A549 (cell line): Measurements from ENCODE around the gene CENPF. TPM values are rescaled to one million over a fixed set of nuclear protein-coding genes. Genes with fewer than 3 reads are reported as not detected.

Experiments used
- ATAC-seq, 2 experiments: fragments of 200-7000 bp in 1 of 2; fragments of >200 bp in 1 of 2; cut with Nextera tagmentation in 1 of 2; cut with Tn5 transposase in 1 of 2; 3 replicates each; pipeline versions ENCODE4 v1.8.0 to v1.9.1; 2018 to 2020; ENCODE audit warnings: mild to moderate bottlenecking in 1 of 2, moderate library complexity in 1 of 2
- CTCF ChIA-PET: fragments of 300-600 bp; sonication (Branson Sonifier 250); formaldehyde crosslinking; extraction: SDS; loops from one replicate; lab custom pipeline; 2021; ENCODE audit warnings: antibody characterized with exemption, inconsistent platforms; lab: Yijun Ruan, JAX
- POLR2A ChIA-PET: fragments of 350-600 bp; formaldehyde crosslinking; extraction: SDS; loops from one replicate; lab custom pipeline; 2021; ENCODE audit warnings: antibody characterized with exemption, inconsistent platforms; lab: Yijun Ruan, JAX
- DNase-seq, 2 experiments: peaks; one replicate each; pipeline versions ENCODE4 v3.0.0 to v3.0.0-alpha.2; 2011 to 2016; ENCODE audit warnings: low read depth in 1 of 2, low spot score in 1 of 2
- FAIRE-seq: peaks from 2 replicates; lab custom pipeline; 2011; peaks lifted over from hg19 to GRCh38; lab: Jason Lieb, UNC
- H3K27ac ChIP-seq, 2 experiments: fragments of >200 bp; sonication (Bioruptor Twin); formaldehyde crosslinking; 3 replicates each; pipeline ENCODE4 v1.5.1; 2016 to 2017
- H3K4me1 ChIP-seq: fragments of >200 bp; sonication (Bioruptor Twin); formaldehyde crosslinking; 3 replicates; pipeline ENCODE4 v1.6.1; 2016
- H3K4me2 ChIP-seq: fragments of >200 bp; sonication (Bioruptor Twin); formaldehyde crosslinking; 3 replicates; pipeline ENCODE4 v1.6.1; 2016
- H3K4me3 ChIP-seq: fragments of >200 bp; sonication (Bioruptor Twin); formaldehyde crosslinking; 3 replicates; pipeline ENCODE4 v1.5.1; 2016
- H3K9me3 ChIP-seq: fragments of >200 bp; sonication (Bioruptor Twin); formaldehyde crosslinking; 3 replicates; pipeline ENCODE4 v1.6.1; 2016
- BHLHE40 ChIP-seq: IDR thresholded peaks from 2 replicates; pipeline ENCODE4 v1.6.1; 2012; ENCODE audit warnings: low read depth, low read length, inconsistent platforms
- CBX2 ChIP-seq: fragments of 200-600 bp; sonication (generic); IDR thresholded peaks from 2 replicates; pipeline ENCODE4 v1.6.1; 2016; ENCODE audit warnings: low read depth, mild to moderate bottlenecking, borderline replicate concordance
- CEBPB ChIP-seq, 2 experiments: fragments of >200 bp in 1 of 2; sonication (Bioruptor Twin) in 1 of 2; formaldehyde crosslinking in 1 of 2; IDR thresholded peaks; 2 replicates each; pipeline ENCODE4 v1.6.1; 2012 to 2016
- EHF ChIP-seq: fragments of 250-450 bp; sonication (Bioruptor Pico); IDR thresholded peaks from 2 replicates; pipeline ENCODE4 v1.5.0; 2020; ENCODE audit warnings: mild to moderate bottlenecking
- ESRRA ChIP-seq: fragments of 150-350 bp; IDR thresholded peaks from 2 replicates; pipeline ENCODE4 v1.6.1; 2014; ENCODE audit warnings: mild to moderate bottlenecking, low read length, borderline replicate concordance
- FOSB ChIP-seq: fragments of 250-450 bp; sonication (Bioruptor Pico); IDR thresholded peaks from 2 replicates; pipeline ENCODE4 v1.5.0; 2020; ENCODE audit warnings: mild to moderate bottlenecking, moderate library complexity
- FOSL2 ChIP-seq, 2 experiments: fragments of 450-650 bp in 1 of 2; fragments of >200 bp in 1 of 2; sonication (Bioruptor Twin) in 1 of 2; formaldehyde crosslinking; IDR thresholded peaks; 2 replicates each; pipeline versions ENCODE4 v1.5.0 to v1.6.1; 2016 to 2020; ENCODE audit warnings: mild to moderate bottlenecking in 1 of 2, moderate library complexity in 1 of 2
- GATA3 ChIP-seq: IDR thresholded peaks from 2 replicates; pipeline ENCODE4 v1.6.1; 2012; ENCODE audit warnings: borderline replicate concordance
- HDAC2 ChIP-seq: fragments of 200-600 bp; sonication (generic); IDR thresholded peaks from 2 replicates; pipeline ENCODE4 v1.6.1; 2016
- HEYL ChIP-seq: fragments of 250-450 bp; sonication (Bioruptor Pico); IDR thresholded peaks from 2 replicates; pipeline ENCODE4 v1.8.0; 2021; ENCODE audit warnings: mild to moderate bottlenecking, moderate library complexity
- HOXB5 ChIP-seq: fragments of 250-450 bp; sonication (Bioruptor Pico); IDR thresholded peaks from 2 replicates; pipeline ENCODE4 v1.5.0; 2020; ENCODE audit warnings: mild to moderate bottlenecking, moderate library complexity
- KDM1A ChIP-seq: fragments of 200-600 bp; sonication (generic); IDR thresholded peaks from 2 replicates; pipeline ENCODE4 v1.6.1; 2016; ENCODE audit warnings: low read depth, mild to moderate bottlenecking
- MAFK ChIP-seq: fragments of 450-650 bp; IDR thresholded peaks from 2 replicates; pipeline ENCODE4 v1.6.1; 2014; ENCODE audit not compliant: partially characterized antibody
- NFE2L2 ChIP-seq: fragments of 150-350 bp; conservative IDR thresholded peaks from 2 replicates; pipeline ENCODE4 v1.6.1; 2014; ENCODE audit warnings: low read length
- NPAS2 ChIP-seq: fragments of 250-450 bp; sonication (Bioruptor Pico); IDR thresholded peaks from 2 replicates; pipeline ENCODE4 v1.8.0; 2022; ENCODE audit warnings: mild to moderate bottlenecking, moderate library complexity, borderline replicate concordance
- NR3C1 ChIP-seq: fragments of >200 bp; sonication (Bioruptor Twin); formaldehyde crosslinking; IDR thresholded peaks from 3 replicates; pipeline ENCODE4 v1.6.1; 2017
- PHF8 ChIP-seq: fragments of 200-600 bp; sonication (generic); IDR thresholded peaks from 2 replicates; pipeline ENCODE4 v1.6.1; 2016; ENCODE audit warnings: low read depth, mild to moderate bottlenecking, antibody characterized with exemption, moderate library complexity, borderline replicate concordance
- POLR2AphosphoS2 ChIP-seq: conservative IDR thresholded peaks from 2 replicates; pipeline ENCODE4 v1.6.1; 2012; ENCODE audit warnings: low read length, improper control_type of control experiment, inconsistent platforms
- RCOR1 ChIP-seq: fragments of 150-350 bp; IDR thresholded peaks from 2 replicates; pipeline ENCODE4 v1.6.1; 2014; ENCODE audit warnings: antibody characterized with exemption, low read length, low read depth
- RFX5 ChIP-seq: fragments of 450-650 bp; IDR thresholded peaks from 2 replicates; pipeline ENCODE4 v1.7.1; 2014; ENCODE audit warnings: antibody characterized with exemption, mild to moderate bottlenecking, moderate library complexity
- SMC3 ChIP-seq: fragments of >200 bp; sonication (Bioruptor Twin); formaldehyde crosslinking; IDR thresholded peaks from 3 replicates; pipeline ENCODE4 v1.6.1; 2018; ENCODE audit warnings: inconsistent platforms
- SREBF2 ChIP-seq: fragments of 450-650 bp; IDR thresholded peaks from 2 replicates; pipeline ENCODE4 v1.6.1; 2014; ENCODE audit warnings: mild to moderate bottlenecking, moderate library complexity
- ZC3H11A ChIP-seq: fragments of 450-650 bp; IDR thresholded peaks from 2 replicates; pipeline ENCODE4 v1.6.1; 2014; ENCODE audit warnings: antibody characterized with exemption, mild to moderate bottlenecking
- ZNF302 ChIP-seq: fragments of 250-450 bp; sonication (Bioruptor Pico); IDR thresholded peaks from 2 replicates; pipeline ENCODE4 v1.9.0; 2021; ENCODE audit warnings: inconsistent platforms, mild to moderate bottlenecking, moderate library complexity
- ZSCAN20 ChIP-seq: fragments of 250-450 bp; sonication (Bioruptor Pico); IDR thresholded peaks from 2 replicates; pipeline ENCODE4 v1.8.0; 2022; ENCODE audit warnings: mild to moderate bottlenecking, moderate library complexity
- WGBS: methylation state at CpG from one replicate; pipeline ENCODE4 v1.1.6; 2017; ENCODE audit errors: missing lambda C conversion rate; 5-methylcytosine and 5-hydroxymethylcytosine counted together
- polyA plus RNA-seq, 4 experiments: library from polyadenylated mRNA; depleted of rRNA in 3 of 4; stranded (reverse); fragments of >200 nt; fragmentation: RNase III in 1 of 4; extraction: RNeasy Plus Mini Kit Qiagen cat#74134 plus additional on column Dnase treatment in 1 of 4; gene quantifications; 2 replicates in 3 of 4; 3 replicates in 1 of 4; pipeline ENCODE4 v1.2.3, GENCODE V29; 2011 to 2017
- TF ChIP-seq, protein P1 (sequence below): fragments of >200 bp; sonication (Bioruptor Twin); formaldehyde crosslinking; IDR thresholded peaks from 2 replicates; pipeline ENCODE4 v1.6.1; 2016
- TF ChIP-seq, protein P2 (sequence below): fragments of >200 bp; sonication (Bioruptor Twin); formaldehyde crosslinking; IDR thresholded peaks from 3 replicates; pipeline ENCODE4 v1.5.1; 2016
- TF ChIP-seq, protein P3 (sequence below): fragments of 250-450 bp; sonication (Bioruptor Pico); IDR thresholded peaks from 2 replicates; pipeline ENCODE4 v1.5.0; 2020; ENCODE audit warnings: low read depth, mild to moderate bottlenecking, moderate library complexity
- TF ChIP-seq, protein P4 (sequence below): IDR thresholded peaks from 2 replicates; pipeline ENCODE4 v1.6.1; 2012
- TF ChIP-seq, protein P5 (sequence below): fragments of >200 bp; sonication (Bioruptor Twin); formaldehyde crosslinking; IDR thresholded peaks from 3 replicates; pipeline ENCODE4 v1.6.1; 2016
- TF ChIP-seq, protein P6 (sequence below): fragments of 250-450 bp; sonication (Bioruptor Pico); IDR thresholded peaks from 2 replicates; pipeline ENCODE4 v1.5.0; 2021; ENCODE audit warnings: mild to moderate bottlenecking, moderate library complexity, borderline replicate concordance

Gene CENPF
- polyA plus RNA-seq, 2 of the 4 experiments (the other 2 are of a cell fraction), result 53.0 to 70.6 TPM

DNA sequence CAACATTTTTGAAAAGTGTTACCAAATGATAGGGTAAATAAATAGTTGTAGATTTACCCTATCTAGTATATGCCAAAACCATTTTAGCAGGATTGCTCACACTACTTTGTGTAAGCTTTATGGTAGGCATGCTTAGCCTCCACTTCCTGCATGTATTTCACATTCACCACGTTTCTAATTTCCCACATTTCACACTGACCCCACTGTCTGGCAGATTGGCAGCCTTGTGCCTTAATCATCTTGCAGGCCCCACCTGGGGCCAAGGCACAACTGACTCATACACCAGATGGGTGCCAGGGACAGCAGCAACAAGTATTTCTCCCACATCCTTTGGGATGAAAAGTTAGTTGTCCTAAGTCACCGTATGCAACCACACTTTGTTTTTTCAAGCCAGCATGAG lies 21.2 kb upstream of the CENPF start (continued):
- TF ChIP-seq, protein P1, sequence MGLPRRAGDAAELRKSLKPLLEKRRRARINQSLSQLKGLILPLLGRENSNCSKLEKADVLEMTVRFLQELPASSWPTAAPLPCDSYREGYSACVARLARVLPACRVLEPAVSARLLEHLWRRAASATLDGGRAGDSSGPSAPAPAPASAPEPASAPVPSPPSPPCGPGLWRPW, result no peak
- no peak for TF ChIP-seq ZC3H11A
- TF ChIP-seq, protein P2, sequence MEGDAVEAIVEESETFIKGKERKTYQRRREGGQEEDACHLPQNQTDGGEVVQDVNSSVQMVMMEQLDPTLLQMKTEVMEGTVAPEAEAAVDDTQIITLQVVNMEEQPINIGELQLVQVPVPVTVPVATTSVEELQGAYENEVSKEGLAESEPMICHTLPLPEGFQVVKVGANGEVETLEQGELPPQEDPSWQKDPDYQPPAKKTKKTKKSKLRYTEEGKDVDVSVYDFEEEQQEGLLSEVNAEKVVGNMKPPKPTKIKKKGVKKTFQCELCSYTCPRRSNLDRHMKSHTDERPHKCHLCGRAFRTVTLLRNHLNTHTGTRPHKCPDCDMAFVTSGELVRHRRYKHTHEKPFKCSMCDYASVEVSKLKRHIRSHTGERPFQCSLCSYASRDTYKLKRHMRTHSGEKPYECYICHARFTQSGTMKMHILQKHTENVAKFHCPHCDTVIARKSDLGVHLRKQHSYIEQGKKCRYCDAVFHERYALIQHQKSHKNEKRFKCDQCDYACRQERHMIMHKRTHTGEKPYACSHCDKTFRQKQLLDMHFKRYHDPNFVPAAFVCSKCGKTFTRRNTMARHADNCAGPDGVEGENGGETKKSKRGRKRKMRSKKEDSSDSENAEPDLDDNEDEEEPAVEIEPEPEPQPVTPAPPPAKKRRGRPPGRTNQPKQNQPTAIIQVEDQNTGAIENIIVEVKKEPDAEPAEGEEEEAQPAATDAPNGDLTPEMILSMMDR, result no peak
- no peak for TF ChIP-seq SREBF2
- TF ChIP-seq SMC3, result no peak; the same call in 2 of the 3 replicates
- TF ChIP-seq RFX5, result no peak
- no peak for TF ChIP-seq HDAC2
- TF ChIP-seq MAFK, result no peak
- TF ChIP-seq FOSB (CRISPR knock-in tag), result no peak
- TF ChIP-seq, protein P3, sequence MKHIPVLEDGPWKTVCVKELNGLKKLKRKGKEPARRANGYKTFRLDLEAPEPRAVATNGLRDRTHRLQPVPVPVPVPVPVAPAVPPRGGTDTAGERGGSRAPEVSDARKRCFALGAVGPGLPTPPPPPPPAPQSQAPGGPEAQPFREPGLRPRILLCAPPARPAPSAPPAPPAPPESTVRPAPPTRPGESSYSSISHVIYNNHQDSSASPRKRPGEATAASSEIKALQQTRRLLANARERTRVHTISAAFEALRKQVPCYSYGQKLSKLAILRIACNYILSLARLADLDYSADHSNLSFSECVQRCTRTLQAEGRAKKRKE (CRISPR knock-in tag), result no peak
- TF ChIP-seq, protein P4, sequence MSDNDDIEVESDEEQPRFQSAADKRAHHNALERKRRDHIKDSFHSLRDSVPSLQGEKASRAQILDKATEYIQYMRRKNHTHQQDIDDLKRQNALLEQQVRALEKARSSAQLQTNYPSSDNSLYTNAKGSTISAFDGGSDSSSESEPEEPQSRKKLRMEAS, result peak; percentile 85
- no peak for TF ChIP-seq BHLHE40
- TF ChIP-seq CEBPB (IDR thresholded peaks at IDR 0.05), result no peak; a peak in 1 of 4 replicates
- peak; percentile 43; the same call in 1 of the 2 replicates for TF ChIP-seq GATA3
- TF ChIP-seq FOSL2 (IDR thresholded peaks at IDR 0.05), result peak; percentile 39; the same call in 1 of the 2 replicates
- peak; percentile 43 for TF ChIP-seq FOSL2 (CRISPR knock-in tag; IDR thresholded peaks at IDR 0.05)
- TF ChIP-seq NFE2L2, result no peak
- TF ChIP-seq HEYL (CRISPR knock-in tag), result no peak
- TF ChIP-seq KDM1A, result no peak
- TF ChIP-seq, protein P5, sequence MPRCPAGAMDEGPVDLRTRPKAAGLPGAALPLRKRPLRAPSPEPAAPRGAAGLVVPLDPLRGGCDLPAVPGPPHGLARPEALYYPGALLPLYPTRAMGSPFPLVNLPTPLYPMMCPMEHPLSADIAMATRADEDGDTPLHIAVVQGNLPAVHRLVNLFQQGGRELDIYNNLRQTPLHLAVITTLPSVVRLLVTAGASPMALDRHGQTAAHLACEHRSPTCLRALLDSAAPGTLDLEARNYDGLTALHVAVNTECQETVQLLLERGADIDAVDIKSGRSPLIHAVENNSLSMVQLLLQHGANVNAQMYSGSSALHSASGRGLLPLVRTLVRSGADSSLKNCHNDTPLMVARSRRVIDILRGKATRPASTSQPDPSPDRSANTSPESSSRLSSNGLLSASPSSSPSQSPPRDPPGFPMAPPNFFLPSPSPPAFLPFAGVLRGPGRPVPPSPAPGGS, result no peak

DNA sequence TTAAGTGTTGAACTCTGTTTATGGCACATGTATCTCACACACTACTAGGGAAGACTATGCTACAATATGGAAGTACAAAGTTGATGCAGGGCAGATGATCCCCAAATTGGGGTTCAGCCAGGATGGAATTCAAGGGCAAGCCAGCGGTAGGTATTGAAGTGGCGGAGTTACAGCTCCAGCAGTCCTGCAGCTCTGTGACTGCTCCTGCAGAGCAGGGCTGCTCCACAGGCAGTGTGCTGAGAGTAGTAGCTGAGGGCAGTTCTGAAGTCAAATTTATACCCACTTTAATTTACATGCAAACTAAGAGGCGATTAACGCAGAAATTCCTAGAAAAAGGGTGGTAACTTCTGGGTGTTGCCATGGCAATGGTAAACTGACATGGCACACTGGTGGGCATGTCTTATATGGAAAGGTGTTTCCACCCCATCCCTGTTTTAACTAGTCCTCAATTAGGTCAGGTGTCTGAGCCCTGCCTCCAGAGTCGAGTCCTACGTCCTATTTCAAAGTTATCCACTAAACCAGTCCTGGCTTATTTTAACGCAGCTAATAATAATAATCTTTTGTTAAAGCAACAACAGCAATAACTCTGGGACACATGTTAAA lies 20.6 kb upstream of the CENPF start:
- ATAC-seq (peak; percentile 51 to 54; a peak in 5 of 6 replicates), DNase-seq (no peak), FAIRE-seq (no peak)
- peak overlapping the region; percentile 57 for H3K4me2 ChIP-seq
- WGBS, result 69% methylated on average over 7 of the region's 7 CpGs
- peak overlapping the region; percentile 37 to 64 for H3K27ac ChIP-seq
- no peaks in the 10 kb centered on the region; the same call in 2 of the 3 replicates for H3K9me3 ChIP-seq
- POLR2A ChIA-PET, result interaction anchor here (0.8 to 2.7 kb wide), 2 partner anchors 30 to 985 kb away, joined by 3 to 14 read pairs; partner anchors contain the start of genes KCTD3 and PTPN14
- H3K4me1 ChIP-seq, result peaks cover 38% of the 10 kb centered on the region
- no peak overlapping the region for H3K4me3 ChIP-seq
- CTCF ChIA-PET, result interaction anchor here (0.5 to 26.0 kb wide), 9 partner anchors 13 to 320 kb away, joined by 3 to 515 read pairs (median 4); partner anchors contain the start of gene PTPN14
- TF ChIP-seq ZNF302 (CRISPR knock-in tag) (no peak), ESRRA (no peak), NPAS2 (CRISPR knock-in tag) (no peak), EHF (CRISPR knock-in tag) (no peak), CBX2 (no peak), HDAC2 (no peak), PHF8 (no peak), RCOR1 (no peak), GATA3 (no peak), ZSCAN20 (CRISPR knock-in tag) (no peak), HOXB5 (CRISPR knock-in tag) (no peak), POLR2AphosphoS2 (no peak), NR3C1 (no peak), NFE2L2 (no peak)
- TF ChIP-seq, protein P5, result no peak
- TF ChIP-seq, protein P6, sequence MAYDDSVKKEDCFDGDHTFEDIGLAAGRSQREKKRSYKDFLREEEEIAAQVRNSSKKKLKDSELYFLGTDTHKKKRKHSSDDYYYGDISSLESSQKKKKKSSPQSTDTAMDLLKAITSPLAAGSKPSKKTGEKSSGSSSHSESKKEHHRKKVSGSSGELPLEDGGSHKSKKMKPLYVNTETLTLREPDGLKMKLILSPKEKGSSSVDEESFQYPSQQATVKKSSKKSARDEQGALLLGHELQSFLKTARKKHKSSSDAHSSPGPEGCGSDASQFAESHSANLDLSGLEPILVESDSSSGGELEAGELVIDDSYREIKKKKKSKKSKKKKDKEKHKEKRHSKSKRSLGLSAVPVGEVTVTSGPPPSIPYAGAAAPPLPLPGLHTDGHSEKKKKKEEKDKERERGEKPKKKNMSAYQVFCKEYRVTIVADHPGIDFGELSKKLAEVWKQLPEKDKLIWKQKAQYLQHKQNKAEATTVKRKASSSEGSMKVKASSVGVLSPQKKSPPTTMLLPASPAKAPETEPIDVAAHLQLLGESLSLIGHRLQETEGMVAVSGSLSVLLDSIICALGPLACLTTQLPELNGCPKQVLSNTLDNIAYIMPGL, result no peak
- TF ChIP-seq, protein P4, result no peak
